Kidney (tissue), 14 donors: Measurements from ENCODE around the gene TPBGL. TPM values are rescaled to one million over a fixed set of nuclear protein-coding genes. Genes with fewer than 3 reads are reported as not detected.
A peak's percentile ranks its signal among the peaks of the same experiment; 100 is the strongest.

ENCODE experiments used
- DNase-seq, 5 donors: peaks; one replicate each; pipeline ENCODE4 v3.0.0-alpha.2; 2013 to 2020
- FAIRE-seq: peaks from 2 replicates; lab custom pipeline; 2012; peaks lifted over from hg19 to GRCh38; lab: Jason Lieb, UNC
- H3K27ac ChIP-seq, 2 donors: one replicate each; pipeline ENCODE4 v1.7.0; 2013; ENCODE audit warnings: low read depth in 2 of 2, low read length in 2 of 2, inconsistent platforms in 1 of 2
- H3K27me3 ChIP-seq: one replicate; pipeline ENCODE4 v1.7.1; 2013; ENCODE audit warnings: low read length, inconsistent platforms; ENCODE audit not compliant: control insufficient read depth, insufficient read depth
- H3K36me3 ChIP-seq, 3 donors: one replicate each; pipeline versions ENCODE4 v1.7.0 to v1.7.1; 2013; ENCODE audit warnings: low read length in 3 of 3, control low read depth in 1 of 3, inconsistent platforms in 1 of 3; ENCODE audit not compliant: insufficient read depth in 3 of 3, control insufficient read depth in 2 of 3
- H3K4me1 ChIP-seq, 3 donors: one replicate each; pipeline versions ENCODE4 v1.7.0 to v1.7.1; 2013; ENCODE audit warnings: low read length in 3 of 3, inconsistent platforms in 1 of 3, low read depth in 1 of 3; ENCODE audit not compliant: control insufficient read depth in 2 of 3, insufficient read depth in 2 of 3
- H3K4me3 ChIP-seq, 3 donors: one replicate each; pipeline versions ENCODE4 v1.7.0 to v1.8.1; 2013; ENCODE audit warnings: low read length in 3 of 3, control low read depth in 1 of 3, inconsistent platforms in 1 of 3
- H3K9ac ChIP-seq, 3 donors: one replicate each; pipeline versions ENCODE4 v1.7.0 to v1.7.1; 2013; ENCODE audit warnings: low read length in 3 of 3, control low read depth in 1 of 3, inconsistent platforms in 1 of 3
- H3K9me3 ChIP-seq, 3 donors: one replicate each; pipeline versions ENCODE4 v1.7.0 to v1.7.1; 2013; ENCODE audit warnings: low read length in 3 of 3, control low read depth in 1 of 3, inconsistent platforms in 1 of 3; ENCODE audit not compliant: control insufficient read depth in 2 of 3, insufficient read depth in 1 of 3
- intact Hi-C: fragments of 100-400 bp; cut with DNase I; formaldehyde crosslinking; loops from one replicate; pipeline ENCODE4 v1.11.1; 2022
- polyA plus RNA-seq: library from polyadenylated mRNA; stranded (reverse); fragments of 350-450 nt; fragmentation: Illumina TruSeq; extraction: RNeasy Lipid Tissue Mini Kit (QIAGEN cat#74804); gene quantifications from one replicate; pipeline ENCODE4 v1.2.3, GENCODE V29; 2014; ENCODE audit warnings: low read depth, low replicate concordance; ENCODE audit not compliant: insufficient read depth
- total RNA-seq: library from RNA; stranded (reverse); fragmentation: NEBNext Ultra II Directional; extraction: Animal tissue kit (Norgen Biotek cat#: 25700); gene quantifications from one replicate; pipeline ENCODE4 v1.2.1, GENCODE V29; 2021
- TF ChIP-seq, protein P1 (sequence below): IDR thresholded peaks from 3 replicates; pipeline ENCODE4 v1.5.1; 2012; ENCODE audit warnings: mild to moderate bottlenecking, moderate library complexity, borderline replicate concordance; ENCODE audit not compliant: insufficient read depth; ENCODE audit errors: extremely low read depth
- donor health status: control.
- donor health status: control.
- donor health status: control.
- donor health status: control.
- donor health status: control.
- donor health status: DM: yes; HTN: yes; CAD: no.
- donor health status: Normal renal cell carcinoma (clear cell type).

Gene TPBGL
- total and polyA plus RNA-seq, 2 donors from 2014 or later: 0.13 to 0.69 TPM

DNA sequence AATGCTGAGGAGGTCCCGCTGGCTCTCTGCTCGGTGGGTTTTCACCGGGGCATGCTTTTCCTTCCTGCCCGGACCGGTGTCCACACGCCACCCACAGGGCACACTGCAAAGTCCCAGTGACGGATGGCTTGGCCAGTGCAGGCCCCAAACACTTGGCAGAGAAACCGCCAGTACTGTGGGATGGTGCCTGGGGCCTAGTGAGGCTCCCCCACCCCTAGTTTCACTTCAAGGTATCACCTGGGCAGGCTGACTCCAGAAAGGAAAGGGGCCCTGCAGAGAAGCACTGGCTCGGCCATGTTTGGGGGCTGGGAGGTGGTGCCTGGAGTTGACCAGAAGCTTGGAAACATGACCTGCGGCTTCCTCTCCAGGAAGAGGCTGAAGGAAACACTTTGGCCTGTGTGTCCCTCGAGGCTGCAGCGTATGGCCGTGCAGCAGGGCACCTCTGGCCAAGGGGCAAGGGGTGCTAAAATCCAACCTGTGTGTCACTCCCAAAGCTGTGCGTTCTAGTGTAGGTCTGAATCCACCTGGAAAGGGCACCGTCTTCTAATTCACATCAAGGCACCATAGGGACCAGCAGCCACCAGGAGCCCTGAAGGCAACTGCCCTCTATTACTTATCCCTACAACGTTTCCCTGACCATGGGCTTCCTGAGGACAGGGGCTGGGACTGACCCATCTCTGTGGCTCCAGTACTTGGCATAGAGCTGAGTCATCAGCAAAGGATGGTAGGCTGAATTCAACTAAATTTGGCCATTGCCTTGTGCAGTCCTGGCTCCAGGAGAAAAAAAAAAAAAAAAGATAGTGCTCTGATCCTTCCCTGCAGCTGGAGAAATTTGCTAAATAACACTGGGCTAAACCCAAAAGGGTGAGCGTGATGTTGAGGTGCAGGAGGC lies 22.6 kb downstream of the TPBGL start:
- no peaks in the 10 kb centered on the region for H3K36me3 ChIP-seq
- no peak overlapping the region for H3K4me3 ChIP-seq
- H3K9ac ChIP-seq: no peak overlapping the region
- intact Hi-C loops: no loop called here
- no peak for FAIRE-seq
- no peaks in the 10 kb centered on the region for H3K27me3 ChIP-seq
- DNase-seq: peak in 2 of 5 donors; percentile 17 to 61
- H3K4me1 ChIP-seq: peaks cover 0 to 2% (median 0%) of the 10 kb centered on the region in 3 donors
- TF ChIP-seq, protein P1, sequence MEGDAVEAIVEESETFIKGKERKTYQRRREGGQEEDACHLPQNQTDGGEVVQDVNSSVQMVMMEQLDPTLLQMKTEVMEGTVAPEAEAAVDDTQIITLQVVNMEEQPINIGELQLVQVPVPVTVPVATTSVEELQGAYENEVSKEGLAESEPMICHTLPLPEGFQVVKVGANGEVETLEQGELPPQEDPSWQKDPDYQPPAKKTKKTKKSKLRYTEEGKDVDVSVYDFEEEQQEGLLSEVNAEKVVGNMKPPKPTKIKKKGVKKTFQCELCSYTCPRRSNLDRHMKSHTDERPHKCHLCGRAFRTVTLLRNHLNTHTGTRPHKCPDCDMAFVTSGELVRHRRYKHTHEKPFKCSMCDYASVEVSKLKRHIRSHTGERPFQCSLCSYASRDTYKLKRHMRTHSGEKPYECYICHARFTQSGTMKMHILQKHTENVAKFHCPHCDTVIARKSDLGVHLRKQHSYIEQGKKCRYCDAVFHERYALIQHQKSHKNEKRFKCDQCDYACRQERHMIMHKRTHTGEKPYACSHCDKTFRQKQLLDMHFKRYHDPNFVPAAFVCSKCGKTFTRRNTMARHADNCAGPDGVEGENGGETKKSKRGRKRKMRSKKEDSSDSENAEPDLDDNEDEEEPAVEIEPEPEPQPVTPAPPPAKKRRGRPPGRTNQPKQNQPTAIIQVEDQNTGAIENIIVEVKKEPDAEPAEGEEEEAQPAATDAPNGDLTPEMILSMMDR: no peak
- H3K27ac ChIP-seq: no peak overlapping the region
- no peaks in the 10 kb centered on the region for H3K9me3 ChIP-seq

DNA sequence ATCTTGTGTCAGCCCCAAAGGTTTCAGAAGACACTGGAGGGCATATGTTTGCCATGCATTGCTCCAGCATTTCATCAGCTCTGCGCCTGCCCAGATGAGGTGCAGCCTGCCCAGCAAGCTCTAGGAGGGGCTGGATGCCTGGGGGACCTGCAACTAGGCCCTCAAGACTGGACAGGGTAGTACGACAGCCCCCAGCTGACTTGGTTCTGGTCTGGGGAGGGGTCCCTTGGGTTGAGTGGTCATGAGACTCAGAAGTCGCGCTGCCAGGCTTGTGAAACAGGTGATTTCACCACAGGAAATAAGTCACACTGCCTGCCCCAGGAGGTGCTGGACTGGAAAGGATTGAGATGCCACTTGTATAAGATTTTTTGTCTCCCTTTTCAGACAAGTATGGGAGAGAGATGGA lies 23.4 kb downstream of the TPBGL start:
- Histone ChIP-seq H3K27ac (no peak overlapping the region), H3K27me3 (no peaks in the 10 kb centered on the region), H3K4me3 (no peak overlapping the region), H3K36me3 (no peaks in the 10 kb centered on the region), H3K9me3 (no peaks in the 10 kb centered on the region), H3K4me1 (peaks cover 0 to 2% (median 0%) of the 10 kb centered on the region in 3 donors), H3K9ac (no peak overlapping the region)
- intact Hi-C loops: no loop called here
- FAIRE-seq (no peak), DNase-seq (peak in 2 of 5 donors; percentile 23 to 71)
- TF ChIP-seq, protein P1: no peak

DNA sequence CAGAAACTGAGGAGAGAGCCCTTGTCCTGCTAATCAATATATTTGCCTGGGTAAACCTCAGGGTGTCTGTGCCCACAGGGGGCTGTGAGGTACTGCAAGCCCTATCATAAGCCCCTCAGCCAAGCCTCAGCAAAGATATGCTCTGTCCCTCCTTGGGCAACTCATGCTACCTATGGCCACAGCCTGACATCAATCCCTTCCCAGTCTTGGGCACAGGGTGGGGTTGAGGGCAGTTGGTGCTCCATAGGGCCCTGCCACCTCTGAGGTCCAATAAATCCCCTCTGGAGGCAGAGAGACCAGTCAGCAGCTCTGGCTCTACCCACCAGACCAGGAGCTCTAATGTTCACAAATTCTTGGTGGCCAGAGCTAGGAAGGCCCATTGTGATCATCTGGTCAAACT lies 23.8 kb downstream of the TPBGL start:
- Histone ChIP-seq H3K9me3 (no peaks in the 10 kb centered on the region), H3K27me3 (no peaks in the 10 kb centered on the region), H3K27ac (no peak overlapping the region), H3K4me3 (no peak overlapping the region), H3K4me1 (peaks cover 0 to 2% (median 0%) of the 10 kb centered on the region in 3 donors), H3K36me3 (no peaks in the 10 kb centered on the region), H3K9ac (no peak overlapping the region)
- TF ChIP-seq, protein P1: no peak
- intact Hi-C loops: no loop called here
- FAIRE-seq: no peak
- peak in 2 of 5 donors; percentile 1 to 23 for DNase-seq
